ENCODE results near the gene RBM5. TPM values are rescaled to one million over a fixed set of nuclear protein-coding genes. Genes with fewer than 3 reads are reported as not detected.

Gene RBM5
- total RNA-seq, 1 experiment from 2014 or later = 89.1 TPM

- ATAC-seq (no peak), DNase-seq (ENCODE audit: low read depth, low spot score) (no peak)
- no TSS peak for BruUV-seq (replicated peaks)
- no peaks in the 10 kb centered on the region for H3K27me3 ChIP-seq (ENCODE audit: insufficient read depth, low read length)
- H3K4me1 ChIP-seq (ENCODE audit: control insufficient read depth in 1 of 2, insufficient read depth in 2 of 2, low read length in 2 of 2) = peaks cover 3 to 32% of the 10 kb centered on the region in 2 experiments; a peak in 2 of 4 replicates
- no peaks in the 10 kb centered on the region for H3K9me2 ChIP-seq (ENCODE audit: insufficient read depth)
- no peaks in the 10 kb centered on the region for H3K79me2 ChIP-seq (ENCODE audit: insufficient read depth, low read length)
- H3K36me3 ChIP-seq (ENCODE audit: control insufficient read depth in 1 of 2, insufficient read depth in 2 of 2, low read length in 2 of 2) = no peaks in the 10 kb centered on the region; a peak in 1 of 4 replicates
- CTCF ChIA-PET = no interaction called here
- no peak overlapping the region for H3K9ac ChIP-seq (ENCODE audit: low read length)
- no peaks in the 10 kb centered on the region for H4K20me1 ChIP-seq (ENCODE audit: insufficient read depth)
- no peak overlapping the region for H3K27ac ChIP-seq (ENCODE audit: low read depth, low read length)
- TF ChIP-seq RAD21 (IDR thresholded peaks at IDR 0.05; ENCODE audit: low read depth) (no peak), ZBTB33 (IDR thresholded peaks at IDR 0.05; ENCODE audit: extremely low read depth, insufficient replicate concordance, low read length) (no peak), EGR1 (IDR thresholded peaks at IDR 0.05; ENCODE audit: low read depth) (no peak), ZNF274 (IDR thresholded peaks at IDR 0.05; ENCODE audit: low read depth, low read length) (no peak), CBX3 (IDR thresholded peaks at IDR 0.05; ENCODE audit: low read depth) (no peak)
- H3K4me3 ChIP-seq (replicated peaks in 1 of 2; ENCODE audit: low read depth in 1 of 2, low read length in 2 of 2) = no peak overlapping the region
- RAD21 ChIA-PET (ENCODE audit: low non-redundant PET in 1 of 2, low total read pairs in 2 of 2, uncharacterized antibody in 2 of 2, unreplicated experiment in 2 of 2) = no interaction called here
- POLR2A ChIA-PET = no interaction called here
- H2AFZ ChIP-seq (ENCODE audit: low read depth, low read length, poor library complexity, severe bottlenecking) = no peak overlapping the region
- H3K4me2 ChIP-seq (ENCODE audit: low read length) = no peak overlapping the region
- intact Hi-C loops (cut with micrococcal nuclease) = no loop called here
- no peaks in the 10 kb centered on the region for H3K9me3 ChIP-seq (ENCODE audit: control insufficient read depth in 1 of 2, insufficient read depth in 1 of 2, low read depth in 1 of 2, low read length in 2 of 2)
These were observed 75.8 kb downstream of the RBM5 start for GRCh38 chr3:50164481-50164880.

GRCh38 chr3:50164984-50165909 lies 76.5 kb downstream of the RBM5 start:
- ATAC-seq = no peak
- intact Hi-C loops (cut with micrococcal nuclease) = no loop called here

More at GRCh38 chr3:50164984-50165909, 76.5 kb downstream of the RBM5 start:
- Histone ChIP-seq H3K27me3 (ENCODE audit: insufficient read depth, low read length) (no peaks in the 10 kb centered on the region), H3K9ac (ENCODE audit: low read length) (no peak overlapping the region), H3K9me2 (ENCODE audit: insufficient read depth) (no peaks in the 10 kb centered on the region), H3K36me3 (ENCODE audit: control insufficient read depth in 1 of 2, insufficient read depth in 2 of 2, low read length in 2 of 2) (no peaks in the 10 kb centered on the region; a peak in 1 of 4 replicates), H3K4me2 (ENCODE audit: low read length) (no peak overlapping the region), H3K9me3 (ENCODE audit: control insufficient read depth in 1 of 2, insufficient read depth in 1 of 2, low read depth in 1 of 2, low read length in 2 of 2) (no peaks in the 10 kb centered on the region), H3K27ac (ENCODE audit: low read depth, low read length) (no peak overlapping the region), H4K20me1 (ENCODE audit: insufficient read depth) (no peaks in the 10 kb centered on the region), H3K4me3 (replicated peaks in 1 of 2; ENCODE audit: low read depth in 1 of 2, low read length in 2 of 2) (no peak overlapping the region), H3K79me2 (ENCODE audit: insufficient read depth, low read length) (no peaks in the 10 kb centered on the region), H3K4me1 (ENCODE audit: control insufficient read depth in 1 of 2, insufficient read depth in 2 of 2, low read length in 2 of 2) (peaks cover 3 to 31% of the 10 kb centered on the region in 2 experiments; a peak in 2 of 4 replicates), H2AFZ (ENCODE audit: low read depth, low read length, poor library complexity, severe bottlenecking) (no peak overlapping the region)
- no peak for TF ChIP-seq EZH2 (IDR thresholded peaks at IDR 0.05)
- no peak for TF ChIP-seq MAX (IDR thresholded peaks at IDR 0.05)
- TF ChIP-seq ZBTB33 (IDR thresholded peaks at IDR 0.05; ENCODE audit: extremely low read depth, insufficient replicate concordance, low read length) = no peak
- no peak for TF ChIP-seq SRF (IDR thresholded peaks at IDR 0.05; ENCODE audit: low read depth)
- no peak for TF ChIP-seq ZNF274 (IDR thresholded peaks at IDR 0.05; ENCODE audit: low read depth, low read length)
- no peak for TF ChIP-seq ATF3 (IDR thresholded peaks at IDR 0.05)
- no peak for TF ChIP-seq SIN3A (IDR thresholded peaks at IDR 0.05; ENCODE audit: low read depth)
- no peak for TF ChIP-seq JUND (IDR thresholded peaks at IDR 0.05)
- ChIA-PET CTCF (interaction anchor here (0.7 kb wide), 1 partner anchor 60 kb away, joined by 3 read pairs; no protein-coding TSS in a partner anchor), POLR2A (no interaction called here), RAD21 (ENCODE audit: low non-redundant PET in 1 of 2, low total read pairs in 2 of 2, uncharacterized antibody in 2 of 2, unreplicated experiment in 2 of 2) (no interaction called here)
- DNase-seq (ENCODE audit: low read depth, low spot score) = no peak
- no TSS peak for BruUV-seq (replicated peaks)
